Loucy (cell line): ENCODE data around the gene RBM33.

ENCODE experiments used
- EZH2phosphoT487 ChIP-seq: fragments of 200-600 bp; IDR thresholded peaks from 2 replicates; pipeline ENCODE4 v1.6.1; 2018; ENCODE audit warnings: antibody characterized with exemption, mild to moderate bottlenecking, moderate library complexity, borderline replicate concordance
- TF ChIP-seq, protein P1 (sequence below): fragments of 200-600 bp; sonication (generic); conservative IDR thresholded peaks from 2 replicates; pipeline ENCODE4 v1.5.1; 2014; ENCODE audit warnings: mild to moderate bottlenecking, antibody characterized with exemption, low read length

GRCh38 chr7:155715111-155715805 is 70.8 kb downstream of the RBM33 start:
- TF ChIP-seq, protein P1, sequence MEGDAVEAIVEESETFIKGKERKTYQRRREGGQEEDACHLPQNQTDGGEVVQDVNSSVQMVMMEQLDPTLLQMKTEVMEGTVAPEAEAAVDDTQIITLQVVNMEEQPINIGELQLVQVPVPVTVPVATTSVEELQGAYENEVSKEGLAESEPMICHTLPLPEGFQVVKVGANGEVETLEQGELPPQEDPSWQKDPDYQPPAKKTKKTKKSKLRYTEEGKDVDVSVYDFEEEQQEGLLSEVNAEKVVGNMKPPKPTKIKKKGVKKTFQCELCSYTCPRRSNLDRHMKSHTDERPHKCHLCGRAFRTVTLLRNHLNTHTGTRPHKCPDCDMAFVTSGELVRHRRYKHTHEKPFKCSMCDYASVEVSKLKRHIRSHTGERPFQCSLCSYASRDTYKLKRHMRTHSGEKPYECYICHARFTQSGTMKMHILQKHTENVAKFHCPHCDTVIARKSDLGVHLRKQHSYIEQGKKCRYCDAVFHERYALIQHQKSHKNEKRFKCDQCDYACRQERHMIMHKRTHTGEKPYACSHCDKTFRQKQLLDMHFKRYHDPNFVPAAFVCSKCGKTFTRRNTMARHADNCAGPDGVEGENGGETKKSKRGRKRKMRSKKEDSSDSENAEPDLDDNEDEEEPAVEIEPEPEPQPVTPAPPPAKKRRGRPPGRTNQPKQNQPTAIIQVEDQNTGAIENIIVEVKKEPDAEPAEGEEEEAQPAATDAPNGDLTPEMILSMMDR = no peak
- no peak for TF ChIP-seq EZH2phosphoT487
